Neural cell (in vitro differentiated cells): ENCODE data around the gene CLVS2. TPM values are rescaled to one million over a fixed set of nuclear protein-coding genes. Genes with fewer than 3 reads are reported as not detected.
A peak's percentile ranks its signal among the peaks of the same experiment; 100 is the strongest.

ENCODE experiments used
- H2AFZ ChIP-seq: fragments of 200-600, 300-800 bp; sonication (generic), shearing (Covaris generic); 2 replicates; pipeline ENCODE4 v1.6.0; 2014; ENCODE audit warnings: low read depth, mild to moderate bottlenecking, antibody characterized with exemption, low read length, moderate library complexity
- H3F3A ChIP-seq: fragments of 200-600 bp; shearing (Covaris generic); 2 replicates; pipeline ENCODE4 v1.6.1; 2016; ENCODE audit warnings: mild to moderate bottlenecking, moderate library complexity, mixed read lengths, antibody characterized with exemption, low read length; ENCODE audit not compliant: insufficient read depth, poor library complexity, severe bottlenecking
- H3K27ac ChIP-seq: fragments of 200-600, 300-800 bp; sonication (generic), shearing (Covaris generic); 2 replicates; pipeline ENCODE4 v1.5.1; 2014; ENCODE audit warnings: mild to moderate bottlenecking, low read length, moderate library complexity
- H3K27me3 ChIP-seq: fragments of 300-800, 200-600 bp; sonication (generic), shearing (Covaris generic); 2 replicates; pipeline ENCODE4 v1.6.0; 2014; ENCODE audit warnings: mild to moderate bottlenecking, low read depth, low read length, moderate library complexity; ENCODE audit not compliant: insufficient read depth
- H3K36me3 ChIP-seq: fragments of 300-800, 200-600 bp; sonication (generic), shearing (Covaris generic); 2 replicates; pipeline ENCODE4 v1.5.1; 2014; ENCODE audit warnings: mild to moderate bottlenecking, antibody characterized with exemption, low read length, moderate library complexity; ENCODE audit not compliant: insufficient read depth
- H3K4me2 ChIP-seq: fragments of 300-800, 200-600 bp; sonication (generic), shearing (Covaris generic); 2 replicates; pipeline ENCODE4 v1.6.0; 2014; ENCODE audit warnings: mild to moderate bottlenecking, low read length
- H3K4me3 ChIP-seq: fragments of 300-800, 200-600 bp; sonication (generic), shearing (Covaris generic); 2 replicates; pipeline ENCODE4 v1.5.1; 2014; ENCODE audit warnings: mild to moderate bottlenecking, low read length, moderate library complexity
- H3K79me2 ChIP-seq: fragments of 200-600 bp; shearing (Covaris generic); replicated peaks from 2 replicates; pipeline ENCODE4 v1.6.0; 2014; ENCODE audit warnings: mild to moderate bottlenecking, low read length, moderate library complexity; ENCODE audit not compliant: insufficient read depth
- H3K9ac ChIP-seq: fragments of 300-800, 200-600 bp; sonication (generic), shearing (Covaris generic); 2 replicates; pipeline ENCODE4 v1.6.1; 2016; ENCODE audit warnings: mild to moderate bottlenecking, low read length, mixed read lengths
- H3K9me2 ChIP-seq: fragments of 200-600 bp; shearing (Covaris generic); 2 replicates; pipeline ENCODE4 v1.6.1; 2016; ENCODE audit warnings: mild to moderate bottlenecking, low read length, mixed read lengths; ENCODE audit not compliant: insufficient read depth
- H3K9me3 ChIP-seq: fragments of 200-600, 300-800 bp; sonication (generic), shearing (Covaris generic); 2 replicates; pipeline ENCODE4 v1.6.1; 2016; ENCODE audit warnings: mild to moderate bottlenecking, mixed run types, low read length, moderate library complexity, mixed read lengths
- H4K20me1 ChIP-seq: fragments of 200-600 bp; shearing (Covaris generic); 2 replicates; pipeline ENCODE4 v1.6.1; 2016; ENCODE audit warnings: mild to moderate bottlenecking, mixed run types; ENCODE audit not compliant: insufficient read depth
- CTCF ChIP-seq: fragments of 450-650 bp; IDR thresholded peaks from 2 replicates; pipeline ENCODE4 v1.5.1; 2014; ENCODE audit warnings: antibody characterized with exemption, mild to moderate bottlenecking, moderate library complexity; ENCODE audit not compliant: poor library complexity, severe bottlenecking
- EP300 ChIP-seq: fragments of 450-650 bp; conservative IDR thresholded peaks from 2 replicates; pipeline ENCODE4 v1.6.1; 2014; ENCODE audit warnings: antibody characterized with exemption, mild to moderate bottlenecking, moderate library complexity; ENCODE audit not compliant: poor library complexity, severe bottlenecking
- EZH2 ChIP-seq: fragments of 200-600, 300-800 bp; shearing (Covaris generic), sonication (generic); IDR thresholded peaks from 2 replicates; pipeline ENCODE4 v1.6.1; 2014; ENCODE audit warnings: antibody characterized with exemption, low read length, borderline replicate concordance, mild to moderate bottlenecking; ENCODE audit not compliant: insufficient read depth, poor library complexity, severe bottlenecking
- MXI1 ChIP-seq: fragments of 450-650 bp; conservative IDR thresholded peaks from 2 replicates; pipeline ENCODE4 v1.6.1; 2014; ENCODE audit warnings: antibody characterized with exemption, mild to moderate bottlenecking; ENCODE audit not compliant: poor library complexity, severe bottlenecking
- POLR2AphosphoS5 ChIP-seq: IDR thresholded peaks from 2 replicates; pipeline ENCODE4 v1.6.1; 2012
- RAD21 ChIP-seq: fragments of 450-650 bp; conservative IDR thresholded peaks from 2 replicates; pipeline ENCODE4 v1.6.1; 2014; ENCODE audit warnings: antibody characterized with exemption, mild to moderate bottlenecking, moderate library complexity
- REST ChIP-seq: IDR thresholded peaks from 2 replicates; pipeline ENCODE4 v1.6.1; 2012; ENCODE audit warnings: borderline replicate concordance
- SMC3 ChIP-seq: fragments of 450-650 bp; conservative IDR thresholded peaks from 2 replicates; pipeline ENCODE4 v1.6.1; 2014; ENCODE audit warnings: antibody characterized with exemption, mild to moderate bottlenecking, moderate library complexity; ENCODE audit not compliant: poor library complexity
- TAF1 ChIP-seq: IDR thresholded peaks from 2 replicates; pipeline ENCODE4 v1.6.1; 2012; ENCODE audit warnings: low read depth
- polyA plus RNA-seq: library from polyadenylated mRNA; depleted of rRNA; stranded (reverse); fragments of >200 nt; gene quantifications from 2 replicates; pipeline ENCODE4 v1.2.3, GENCODE V29; 2014

Gene CLVS2
- polyA plus RNA-seq, 1 donor from 2014 or later, result 12.9 TPM

GRCh38 chr6:122994256-122994655 is 1.8 kb upstream of the CLVS2 start:
- Histone ChIP-seq H3F3A (no peaks in the 10 kb centered on the region), H3K9me3 (no peaks in the 10 kb centered on the region), H4K20me1 (no peaks in the 10 kb centered on the region), H2AFZ (no peak overlapping the region), H3K4me2 (peak overlapping the region; percentile 4), H3K36me3 (no peaks in the 10 kb centered on the region), H3K27ac (no peak overlapping the region), H3K79me2 (peaks cover 32% of the 10 kb centered on the region), H3K9me2 (no peaks in the 10 kb centered on the region), H3K9ac (no peak overlapping the region), H3K4me3 (peak overlapping the region; percentile 85), H3K27me3 (no peaks in the 10 kb centered on the region)
- TF ChIP-seq POLR2AphosphoS5, result no peak
- TF ChIP-seq EZH2, result no peak
- no peak for TF ChIP-seq SMC3
- TF ChIP-seq MXI1, result no peak
- TF ChIP-seq CTCF, result no peak
- TF ChIP-seq EP300, result no peak
- no peak for TF ChIP-seq TAF1
- no peak for TF ChIP-seq RAD21
- TF ChIP-seq REST, result no peak

GRCh38 chr6:122996794-122997505 is 915 bp downstream of the CLVS2 start:
- no peaks in the 10 kb centered on the region for H3K36me3 ChIP-seq
- H2AFZ ChIP-seq, result peak overlapping the region; percentile 91
- no peaks in the 10 kb centered on the region for H3K9me2 ChIP-seq
- TF ChIP-seq RAD21 (no peak), POLR2AphosphoS5 (no peak), REST (peak; percentile 28)
- H3K9ac ChIP-seq, result peak overlapping the region; percentile 95
- no peaks in the 10 kb centered on the region for H3K9me3 ChIP-seq
- H3K79me2 ChIP-seq, result peaks cover 45% of the 10 kb centered on the region
- H3K27me3 ChIP-seq, result no peaks in the 10 kb centered on the region
- peak overlapping the region; percentile 85 for H3K4me3 ChIP-seq
- H3F3A ChIP-seq, result no peaks in the 10 kb centered on the region
- peak overlapping the region; percentile 89 for H3K27ac ChIP-seq
- no peaks in the 10 kb centered on the region for H4K20me1 ChIP-seq
- H3K4me2 ChIP-seq, result peak overlapping the region; percentile 79
